GM11168 (cell line): ENCODE results near the gene GPM6B.

Experiments
- in situ Hi-C: fragments of 300-500 bp; cut with MboI; formaldehyde crosslinking; loops from one replicate; pipeline ENCODE4 v1.12.0; 2022; ENCODE audit warnings: low sequenced_read_pairs; ENCODE audit not compliant: unreplicated experiment

The GPM6B gene

GRCh38 chrX:13816643-13817627, at the start of gene GPM6B:
Gene GPM6B, minus strand, starts transcription at chrX:13817093. Its CDS starts 189 bp downstream, at chrX:13816904.
- in situ Hi-C loops: no loop called here

GRCh38 chrX:13864264-13864663, 47.4 kb upstream of the GPM6B start:
- in situ Hi-C loops: no loop called here

GRCh38 chrX:13863324-13863723, 46.4 kb upstream of the GPM6B start:
- in situ Hi-C loops: no loop called here

GRCh38 chrX:13859724-13860123, 42.8 kb upstream of the GPM6B start:
- in situ Hi-C loops: loop anchor here (5.0 kb wide), 1 partner anchor 33 kb away; no protein-coding TSS in a partner anchor

- in situ Hi-C loops: loop anchor here (5.0 kb wide), 1 partner anchor 34 kb away; no protein-coding TSS in a partner anchor
These were observed 40.9 kb upstream of the GPM6B start for GRCh38 chrX:13857804-13858203.

- in situ Hi-C loops: loop anchor here (5.0 kb wide), 1 partner anchor 36 kb away; no protein-coding TSS in a partner anchor
These were observed 39.0 kb upstream of the GPM6B start for GRCh38 chrX:13855689-13856450.

- in situ Hi-C loops: no loop called here
These were observed 37.1 kb upstream of the GPM6B start for GRCh38 chrX:13854003-13854402.

- in situ Hi-C loops: no loop called here
These were observed 35.3 kb upstream of the GPM6B start for GRCh38 chrX:13852001-13852695.

- in situ Hi-C loops: no loop called here
These were observed 29.0 kb upstream of the GPM6B start for GRCh38 chrX:13845721-13846378.

- in situ Hi-C loops: no loop called here
These were observed 26.3 kb upstream of the GPM6B start for GRCh38 chrX:13843150-13843721.

GRCh38 chrX:13840121-13840520, 23.2 kb upstream of the GPM6B start:
- in situ Hi-C loops: no loop called here

GRCh38 chrX:13837290-13837745, 20.4 kb upstream of the GPM6B start:
- in situ Hi-C loops: no loop called here

- in situ Hi-C loops: no loop called here
These were observed 19.7 kb upstream of the GPM6B start for GRCh38 chrX:13836575-13836974.

- in situ Hi-C loops: no loop called here
These were observed 18.9 kb upstream of the GPM6B start for GRCh38 chrX:13835825-13836224.

- in situ Hi-C loops: no loop called here
These were observed 17.5 kb upstream of the GPM6B start for GRCh38 chrX:13834355-13834754.

GRCh38 chrX:13829983-13830382, 13.1 kb upstream of the GPM6B start:
- in situ Hi-C loops: no loop called here

GRCh38 chrX:13828392-13828791, 11.5 kb upstream of the GPM6B start:
- in situ Hi-C loops: no loop called here

GRCh38 chrX:13827298-13828090, 10.6 kb upstream of the GPM6B start:
- in situ Hi-C loops: no loop called here

- in situ Hi-C loops: no loop called here
These were observed 9.9 kb upstream of the GPM6B start for GRCh38 chrX:13826770-13827169.
